Skin epidermis (tissue), 12 donors: ENCODE data around the gene ANKRD28.
A peak's percentile ranks its signal among the peaks of the same experiment; 100 is the strongest.
"Not testable (repeated sequence)": the region's sequence is repeated elsewhere in the genome, so short reads cannot be mapped to it uniquely, and the experiment has no call there.

Experiments
- H3K27ac ChIP-seq, 21 experiments: fragments of 200-600 bp; sonication (generic) in 11 of 21; one replicate each; pipeline ENCODE4 v1.5.0; 2020; ENCODE audit warnings: mild to moderate bottlenecking in 3 of 21, inconsistent platforms in 2 of 21, moderate library complexity in 2 of 21
- H3K4me3 ChIP-seq, 7 experiments: fragments of 200-600 bp; sonication (generic) in 2 of 7; one replicate each; pipeline ENCODE4 v1.5.0; 2020; ENCODE audit warnings: inconsistent platforms in 2 of 7, mild to moderate bottlenecking in 2 of 7, moderate library complexity in 1 of 7

ANKRD28 gene

DNA sequence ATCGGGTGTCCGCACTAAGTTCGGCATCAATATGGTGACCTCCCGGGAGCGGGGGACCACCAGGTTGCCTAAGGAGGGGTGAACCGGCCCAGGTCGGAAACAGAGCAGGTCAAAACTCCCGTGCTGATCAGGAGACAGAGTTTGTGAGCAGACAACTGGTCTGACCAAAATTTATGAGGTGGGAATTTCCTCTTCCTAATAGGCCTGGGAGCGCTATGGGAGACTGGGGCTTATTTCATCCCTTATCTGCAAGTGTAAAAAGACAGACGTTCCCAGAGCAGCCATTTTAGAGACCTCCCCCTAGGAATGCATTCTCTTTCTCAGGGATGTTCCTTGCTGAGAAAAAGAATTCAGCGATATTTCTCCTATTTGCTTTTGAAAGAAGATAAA, 59.2 kb downstream of the ANKRD28 start:
- H3K27ac ChIP-seq, H3K4me3 ChIP-seq: not testable (repeated sequence)

DNA sequence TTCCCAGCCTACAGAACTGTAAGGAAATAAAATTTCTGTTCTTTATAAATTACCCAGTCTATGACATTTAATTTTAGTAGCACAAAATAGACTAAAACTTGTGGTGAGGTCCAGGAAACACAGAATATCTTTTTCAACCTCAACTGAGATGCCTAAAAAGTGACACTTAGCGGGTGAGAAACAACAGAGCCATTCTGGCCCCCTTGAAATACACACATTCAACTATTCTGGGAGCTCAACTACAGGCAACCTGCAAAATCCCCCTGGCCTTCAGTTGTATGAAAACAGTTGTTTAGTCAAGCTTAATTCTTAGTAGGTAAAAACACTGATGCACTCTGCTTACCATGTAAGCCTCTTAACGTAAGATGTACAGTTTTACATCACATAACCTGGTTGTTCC, 66.8 kb downstream of the ANKRD28 start:
- Histone ChIP-seq H3K4me3 (no peak overlapping the region), H3K27ac (no peak overlapping the region)

DNA sequence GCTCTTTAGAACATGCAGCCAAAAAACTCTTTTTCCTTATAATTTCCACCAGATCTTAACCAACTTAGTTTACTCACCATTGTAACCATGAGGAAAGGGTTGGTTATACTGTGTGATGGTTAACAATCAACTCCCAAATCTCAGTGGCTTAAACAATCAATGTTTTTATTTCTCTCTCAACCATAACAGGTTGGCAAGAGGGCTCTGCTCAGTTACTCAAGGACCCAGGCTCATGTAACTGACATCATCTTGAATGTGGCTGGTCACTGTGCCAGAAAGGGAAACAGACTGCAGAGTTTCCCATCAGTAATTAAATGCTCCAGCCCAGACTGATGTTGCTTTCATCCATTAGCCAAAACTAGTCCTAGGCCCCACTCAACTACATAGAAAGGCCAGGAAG, 69.0 kb downstream of the ANKRD28 start:
- Histone ChIP-seq H3K4me3 (no peak overlapping the region), H3K27ac (no peak overlapping the region)

- Histone ChIP-seq H3K4me3 (no peak overlapping the region), H3K27ac (no peak overlapping the region)
These were observed 70.9 kb downstream of the ANKRD28 start for GRCh38 chr3:15726881-15727280.

GRCh38 chr3:15726043-15726442, 71.7 kb downstream of the ANKRD28 start:
- no peak overlapping the region for H3K4me3 ChIP-seq
- H3K27ac ChIP-seq, result peak overlapping the region in 6 of 21 experiments; percentile 9 to 50 (median 26)

DNA sequence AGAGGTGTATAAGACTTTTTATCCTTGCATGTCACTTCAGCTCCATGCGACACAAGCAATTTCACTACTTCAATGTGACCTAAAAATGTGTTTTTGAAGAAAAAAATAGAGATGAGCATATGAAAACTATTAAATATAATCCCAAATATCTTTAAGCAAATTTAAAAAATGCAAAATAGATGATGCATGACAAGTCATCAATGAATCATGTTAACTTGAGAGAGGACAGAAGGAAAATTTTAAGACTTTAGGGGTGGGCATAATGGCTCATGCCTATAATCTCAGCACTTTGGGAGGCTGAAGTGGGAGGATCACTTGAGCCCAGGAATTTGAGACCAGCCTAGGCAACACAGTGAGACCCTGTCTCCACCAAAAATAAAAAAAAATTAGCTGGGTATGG, 73.3 kb downstream of the ANKRD28 start:
- no peak overlapping the region for H3K4me3 ChIP-seq
- no peak overlapping the region for H3K27ac ChIP-seq

DNA sequence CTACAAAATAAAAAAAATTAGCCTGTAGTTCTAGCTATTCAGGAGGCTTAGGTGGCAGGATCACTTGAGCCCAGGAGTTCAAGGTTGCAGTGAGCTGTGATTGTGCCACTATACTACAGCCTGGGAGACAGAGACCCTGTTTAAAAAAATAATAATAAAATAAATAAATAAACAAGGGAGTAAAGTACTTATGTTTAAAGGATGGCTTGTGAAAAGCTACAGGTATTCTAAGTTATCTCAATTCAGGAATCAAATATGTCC, 74.2 kb downstream of the ANKRD28 start:
- H3K4me3 ChIP-seq, result no peak overlapping the region
- H3K27ac ChIP-seq, result no peak overlapping the region

DNA sequence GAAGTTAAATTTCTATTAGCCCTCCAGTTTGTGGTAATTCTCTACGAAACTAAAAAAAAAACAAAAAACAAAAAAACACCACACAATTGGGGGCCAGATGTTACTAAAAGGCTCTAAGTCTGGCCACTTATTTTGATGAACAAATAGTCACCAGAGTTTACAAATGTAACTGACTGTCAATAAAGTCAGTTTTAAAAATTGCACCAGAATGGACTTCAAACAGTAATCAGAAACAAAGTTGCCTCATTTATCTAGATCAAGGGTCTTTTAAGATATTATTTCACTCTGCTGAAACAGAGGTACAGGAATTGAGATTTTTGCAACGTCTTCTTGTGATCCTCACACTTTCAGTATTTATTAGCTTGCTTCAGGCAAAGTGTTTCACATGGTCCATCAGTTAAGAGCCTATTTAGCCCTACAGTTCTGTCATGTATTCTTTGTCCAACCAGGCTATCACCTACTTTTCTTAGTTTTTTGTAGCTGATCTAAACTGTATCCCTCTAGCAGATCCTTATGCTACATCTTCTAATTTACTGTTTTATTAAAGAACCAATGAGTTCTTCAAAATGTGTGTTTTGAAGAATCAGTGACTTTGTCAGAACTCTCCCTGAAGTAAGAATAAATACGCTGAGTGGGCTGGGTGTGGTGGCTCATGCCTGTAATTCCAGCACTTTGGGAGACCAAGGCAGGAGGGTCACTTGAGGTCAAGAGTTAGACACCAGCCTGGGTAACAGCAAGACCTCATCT, 74.7 kb downstream of the ANKRD28 start:
- H3K4me3 ChIP-seq, result no peak overlapping the region
- no peak overlapping the region for H3K27ac ChIP-seq

DNA sequence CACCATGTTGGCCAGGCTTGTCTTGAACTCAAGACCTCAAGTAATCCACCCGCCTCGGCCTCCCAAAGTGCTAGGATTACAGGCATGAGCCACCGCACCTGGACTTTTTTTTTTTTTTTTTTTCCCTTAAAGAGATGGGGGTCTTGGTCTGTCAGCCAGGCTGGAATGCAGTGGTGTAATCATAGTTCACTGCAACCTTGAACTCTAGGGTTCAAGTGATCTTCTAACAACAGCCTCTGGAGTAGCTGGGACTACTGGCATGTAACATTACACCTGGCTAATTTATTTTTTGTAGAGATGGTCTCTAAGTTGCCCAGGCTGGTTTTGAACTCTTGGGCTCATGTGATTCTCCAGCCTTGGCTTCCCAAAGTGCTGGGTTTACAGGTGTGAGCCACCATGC, 81.6 kb downstream of the ANKRD28 start:
- Histone ChIP-seq H3K4me3 (no peak overlapping the region), H3K27ac (no peak overlapping the region)

DNA sequence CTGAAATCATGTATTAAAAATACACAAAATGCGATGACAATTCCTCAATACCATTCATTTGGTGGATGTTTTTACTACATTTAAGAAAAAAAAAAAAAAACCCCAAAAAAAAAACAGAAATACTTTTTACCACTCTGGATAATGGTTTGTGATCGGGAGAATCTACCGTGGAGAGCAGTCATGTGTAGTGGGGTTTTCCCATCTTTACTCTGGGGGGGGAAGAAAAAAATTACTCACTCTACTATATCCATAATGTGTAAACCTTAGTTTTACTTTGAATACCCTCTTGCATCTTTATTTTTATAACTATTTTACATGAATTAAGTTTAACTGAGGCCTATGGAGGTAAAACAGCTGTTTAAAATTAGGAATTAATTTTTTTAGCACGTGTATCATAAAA, 83.3 kb downstream of the ANKRD28 start:
- H3K4me3 ChIP-seq, result no peak overlapping the region
- no peak overlapping the region for H3K27ac ChIP-seq

- H3K27ac ChIP-seq, result no peak overlapping the region
- no peak overlapping the region for H3K4me3 ChIP-seq
These were observed 84.4 kb downstream of the ANKRD28 start for GRCh38 chr3:15713364-15713763.

GRCh38 chr3:15711281-15711680, 86.5 kb downstream of the ANKRD28 start:
- Histone ChIP-seq H3K27ac (no peak overlapping the region), H3K4me3 (no peak overlapping the region)

DNA sequence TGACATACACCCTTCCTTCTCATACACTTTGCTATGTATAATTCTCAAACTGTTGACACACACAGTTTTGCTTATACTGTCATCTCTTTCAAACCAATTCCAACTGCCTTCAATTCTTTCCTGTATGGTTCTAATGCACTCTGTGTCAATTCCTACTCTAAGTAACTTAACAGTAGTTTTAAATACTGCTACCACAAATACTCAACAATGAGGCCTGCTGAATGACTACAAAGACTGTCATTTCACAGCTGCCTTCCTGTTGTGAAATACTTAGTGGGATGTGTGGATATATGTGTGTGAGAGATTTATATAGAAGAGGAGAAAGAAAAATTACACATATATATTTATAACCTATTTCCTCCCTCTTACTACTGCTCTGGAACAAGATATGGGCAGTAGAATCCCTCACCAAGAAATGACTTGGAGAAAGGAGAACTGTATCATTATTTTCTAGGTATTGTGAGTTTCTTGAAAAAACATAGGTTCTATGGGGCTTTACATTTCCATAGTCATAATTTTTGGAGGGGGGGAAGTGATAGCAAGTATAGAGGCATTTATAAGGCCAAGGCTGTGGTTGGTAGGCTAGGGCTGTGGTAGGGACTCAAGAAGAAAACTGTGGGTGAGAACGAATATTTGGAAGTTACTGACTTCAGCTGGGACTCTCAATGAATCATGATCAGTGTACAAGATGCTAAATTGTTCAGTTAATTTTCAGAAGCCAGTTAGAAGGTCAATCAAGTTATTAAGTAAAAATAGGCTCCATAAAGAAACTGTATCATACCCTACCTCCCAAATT, 88.7 kb downstream of the ANKRD28 start:
- Histone ChIP-seq H3K4me3 (no peak overlapping the region), H3K27ac (no peak overlapping the region)

- Histone ChIP-seq H3K4me3 (no peak overlapping the region), H3K27ac (no peak overlapping the region)
These were observed 90.0 kb downstream of the ANKRD28 start for GRCh38 chr3:15707779-15708178.

DNA sequence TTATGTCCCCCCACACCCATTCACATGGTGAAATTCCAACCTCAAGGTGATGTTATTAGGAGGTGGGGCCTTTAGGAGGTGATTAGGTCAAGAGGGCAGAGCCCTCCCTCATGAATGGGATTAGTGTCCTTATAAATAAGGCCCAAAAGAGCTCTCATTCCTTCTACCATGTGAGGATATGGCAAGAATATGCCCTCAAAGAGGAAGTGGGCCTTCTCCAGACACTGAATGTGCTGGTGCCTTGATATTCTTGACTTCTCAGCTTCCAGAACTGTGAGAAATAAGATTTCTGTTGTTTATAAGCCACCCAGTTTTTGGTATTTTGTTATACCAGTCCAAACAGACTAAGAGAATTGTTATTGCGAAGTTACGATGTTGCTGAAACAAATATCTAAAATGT, 94.4 kb downstream of the ANKRD28 start:
- no peak overlapping the region for H3K4me3 ChIP-seq
- peak overlapping the region in 1 of 21 experiments; percentile 9 for H3K27ac ChIP-seq

DNA sequence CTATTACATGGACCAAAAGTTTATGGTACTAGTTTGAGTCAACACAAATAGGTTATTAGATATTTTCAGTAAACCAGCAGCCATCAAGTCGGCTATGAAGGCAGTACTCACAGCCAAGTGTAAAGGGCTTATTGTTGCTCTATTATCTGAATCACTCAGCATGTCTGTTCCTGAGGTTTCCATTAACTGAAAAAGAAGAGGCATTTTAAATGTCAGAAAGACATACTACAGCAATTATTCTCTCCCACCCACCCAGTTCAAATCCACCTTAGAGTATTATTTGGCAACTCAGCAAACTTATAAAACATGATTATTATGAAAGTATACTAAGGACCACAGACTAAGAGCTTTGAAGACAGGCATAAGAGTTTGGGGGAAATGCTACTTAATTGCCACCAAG, 103.2 kb downstream of the ANKRD28 start:
- peak overlapping the region in 1 of 21 experiments; percentile 2 for H3K27ac ChIP-seq

GRCh38 chr3:15693355-15693754, 104.4 kb downstream of the ANKRD28 start:
- H3K4me3 ChIP-seq, result no peak overlapping the region

More for the DNA sequence above, 103.2 kb downstream of the ANKRD28 start:
- no peak overlapping the region for H3K4me3 ChIP-seq

GRCh38 chr3:15690748-15691147, 107.0 kb downstream of the ANKRD28 start:
- Histone ChIP-seq H3K4me3 (no peak overlapping the region), H3K27ac (no peak overlapping the region)

More at GRCh38 chr3:15693355-15693754, 104.4 kb downstream of the ANKRD28 start:
- no peak overlapping the region for H3K27ac ChIP-seq

GRCh38 chr3:15690230-15690629, 107.5 kb downstream of the ANKRD28 start:
- Histone ChIP-seq H3K27ac (no peak overlapping the region), H3K4me3 (no peak overlapping the region)

- H3K4me3 ChIP-seq, result no peak overlapping the region
- no peak overlapping the region for H3K27ac ChIP-seq
These were observed 111.9 kb downstream of the ANKRD28 start for GRCh38 chr3:15685927-15686326.

GRCh38 chr3:15683253-15683652, 114.5 kb downstream of the ANKRD28 start:
- peak overlapping the region in 9 of 21 experiments; percentile 7 to 57 (median 37) for H3K27ac ChIP-seq
- H3K4me3 ChIP-seq, result no peak overlapping the region
